HepG2 (cell line): Measurements from ENCODE around the gene TLNRD1. TPM values are rescaled to one million over a fixed set of nuclear protein-coding genes. Genes with fewer than 3 reads are reported as not detected.
A peak's percentile ranks its signal among the peaks of the same experiment; 100 is the strongest.

ENCODE experiments used
- ARHGAP35 ChIP-seq: sonication (generic); formaldehyde crosslinking; IDR thresholded peaks from 2 replicates; pipeline ENCODE4 v1.9.0; 2022; ENCODE audit warnings: mild to moderate bottlenecking, inconsistent platforms, moderate library complexity, missing genetic modification reagents, borderline replicate concordance
- GABPA ChIP-seq, 2 experiments: IDR thresholded peaks; 2 replicates each; pipeline ENCODE4 v1.6.1; 2011 to 2016; ENCODE audit warnings: low read depth in 2 of 2, low read length in 1 of 2, missing biosample characterization in 1 of 2, missing genetic modification characterization in 1 of 2
- MTF1 ChIP-seq: sonication (generic); formaldehyde crosslinking; IDR thresholded peaks from 2 replicates; pipeline ENCODE4 v1.5.0; 2020; ENCODE audit warnings: missing genetic modification reagents
- NBN ChIP-seq: fragments of 450-650 bp; conservative IDR thresholded peaks from 2 replicates; pipeline ENCODE4 v1.6.1; 2017
- NCOA5 ChIP-seq: sonication (generic); formaldehyde crosslinking; IDR thresholded peaks from 2 replicates; pipeline ENCODE4 v1.4.0; 2020; ENCODE audit warnings: missing genetic modification reagents
- NFE2 ChIP-seq: sonication (generic); formaldehyde crosslinking; IDR thresholded peaks from 2 replicates; pipeline ENCODE4 v1.4.0; 2020; ENCODE audit warnings: missing genetic modification reagents
- NFIB ChIP-seq: sonication (generic); formaldehyde crosslinking; IDR thresholded peaks from 2 replicates; pipeline ENCODE4 v1.9.0; 2021; ENCODE audit warnings: missing genetic modification reagents, mild to moderate bottlenecking, borderline replicate concordance
- XRCC5 ChIP-seq: fragments of 200-400 bp; formaldehyde crosslinking; optimal IDR thresholded peaks from 2 replicates; pipeline ENCODE3; 2017; ENCODE audit warnings: mild to moderate bottlenecking, low read length
- ZBTB42 ChIP-seq: sonication (generic); formaldehyde crosslinking; IDR thresholded peaks from 2 replicates; pipeline ENCODE4 v1.5.0; 2020; ENCODE audit warnings: mild to moderate bottlenecking, missing genetic modification reagents
- ZKSCAN5 ChIP-seq: sonication (generic); formaldehyde crosslinking; IDR thresholded peaks from 2 replicates; pipeline ENCODE4 v1.5.1; 2020; ENCODE audit warnings: mild to moderate bottlenecking, missing genetic modification reagents
- ZNF17 ChIP-seq: sonication (generic); formaldehyde crosslinking; IDR thresholded peaks from 2 replicates; pipeline ENCODE4 v1.5.0; 2020; ENCODE audit warnings: mild to moderate bottlenecking, missing genetic modification reagents
- ZNF296 ChIP-seq: sonication (generic); formaldehyde crosslinking; conservative IDR thresholded peaks from 2 replicates; pipeline ENCODE4 v1.5.0; 2020; ENCODE audit warnings: mild to moderate bottlenecking, missing genetic modification reagents
- ZNF569 ChIP-seq: sonication (generic); formaldehyde crosslinking; IDR thresholded peaks from 2 replicates; pipeline ENCODE4 v1.5.0; 2020; ENCODE audit warnings: mild to moderate bottlenecking, missing genetic modification reagents, moderate library complexity, borderline replicate concordance
- ZNF850 ChIP-seq: sonication (generic); formaldehyde crosslinking; conservative IDR thresholded peaks from 2 replicates; pipeline ENCODE4 v1.9.0; 2021; ENCODE audit warnings: mild to moderate bottlenecking, missing genetic modification reagents
- polyA plus RNA-seq, 8 experiments: library from polyadenylated mRNA; depleted of rRNA in 3 of 8; stranded (reverse) in 7 of 8; unstranded in 1 of 8; fragments of >200 nt; fragmentation: Illumina TruSeq in 4 of 8; extraction: Trizol in 4 of 8; gene quantifications; 2 replicates each; pipeline versions ENCODE4 v1.2.1 to v1.2.3, GENCODE V29; 2011 to 2016; ENCODE audit warnings: low read depth in 4 of 8, missing spikeins in 1 of 8, mixed read lengths in 1 of 8; ENCODE audit not compliant: insufficient read depth in 1 of 8
- total RNA-seq, 5 experiments: library from RNA; depleted of rRNA; stranded (reverse); fragments of >200 nt; fragmentation: Illumina TruSeq; extraction: Trizol; gene quantifications; 2 replicates each; pipeline ENCODE4 v1.2.3, GENCODE V29; 2016; ENCODE audit warnings: low read depth in 1 of 5
- TF ChIP-seq, protein P1 (sequence below): sonication (generic); formaldehyde crosslinking; IDR thresholded peaks from 2 replicates; pipeline ENCODE4 v1.4.0; 2020; ENCODE audit warnings: missing genetic modification reagents, mild to moderate bottlenecking, borderline replicate concordance
- TF ChIP-seq, protein P2 (sequence below): sonication (generic); formaldehyde crosslinking; IDR thresholded peaks from 2 replicates; pipeline ENCODE4 v1.4.0; 2020; ENCODE audit warnings: missing genetic modification reagents
- TF ChIP-seq, protein P3 (sequence below): IDR thresholded peaks from 2 replicates; pipeline ENCODE4 v1.6.1; 2016; ENCODE audit warnings: mild to moderate bottlenecking, missing biosample characterization, missing genetic modification reagents
- TF ChIP-seq, protein P4 (sequence below): sonication (generic); IDR thresholded peaks from 2 replicates; pipeline ENCODE4 v1.6.1; 2016; ENCODE audit warnings: low read depth, borderline replicate concordance
- TF ChIP-seq, protein P5 (sequence below): sonication (generic); formaldehyde crosslinking; IDR thresholded peaks from 2 replicates; pipeline ENCODE4 v1.4.0; 2020; ENCODE audit warnings: missing genetic modification reagents
- TF ChIP-seq, protein P6 (sequence below): sonication (generic); formaldehyde crosslinking; IDR thresholded peaks from 2 replicates; pipeline ENCODE4 v1.4.0; 2020; ENCODE audit warnings: missing genetic modification reagents
- TF ChIP-seq, protein P7 (sequence below): sonication (generic); formaldehyde crosslinking; IDR thresholded peaks from 2 replicates; pipeline ENCODE4 v1.4.0; 2020; ENCODE audit warnings: mild to moderate bottlenecking, missing genetic modification reagents

The TLNRD1 gene
- total and polyA plus RNA-seq, 2 of the 13 experiments (the other 11 are each of a cell fraction or from before 2014, with no cell fraction given) = 3.4 to 5.3 TPM

DNA sequence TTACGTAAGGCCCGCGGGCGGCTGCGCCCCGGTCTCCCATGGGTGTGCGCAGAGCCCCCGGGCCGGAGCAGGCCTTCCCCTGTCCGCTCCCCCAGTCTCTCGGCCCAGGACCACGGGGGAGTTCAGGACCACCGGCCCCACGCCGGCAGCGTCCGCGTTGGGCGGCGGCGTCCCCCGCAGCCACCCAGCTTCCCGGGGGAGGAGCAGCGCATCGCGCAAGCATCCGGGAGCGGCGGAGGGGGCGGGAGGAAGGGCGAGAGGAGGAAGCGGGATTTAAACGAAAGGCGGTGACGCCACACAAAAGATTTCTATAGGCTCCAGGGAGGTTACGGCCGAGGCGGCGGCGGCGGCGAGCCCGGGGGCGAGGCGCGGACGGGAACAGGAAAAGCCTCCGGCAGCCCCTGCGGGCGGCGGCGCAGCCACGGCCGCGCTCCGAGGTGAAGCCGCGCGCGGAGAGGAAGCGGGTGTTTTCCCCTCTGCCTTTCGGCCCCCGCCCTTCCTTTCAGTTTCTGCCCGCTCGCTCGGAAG, at the start of gene TLNRD1 (continued):
- TF ChIP-seq, protein P1, sequence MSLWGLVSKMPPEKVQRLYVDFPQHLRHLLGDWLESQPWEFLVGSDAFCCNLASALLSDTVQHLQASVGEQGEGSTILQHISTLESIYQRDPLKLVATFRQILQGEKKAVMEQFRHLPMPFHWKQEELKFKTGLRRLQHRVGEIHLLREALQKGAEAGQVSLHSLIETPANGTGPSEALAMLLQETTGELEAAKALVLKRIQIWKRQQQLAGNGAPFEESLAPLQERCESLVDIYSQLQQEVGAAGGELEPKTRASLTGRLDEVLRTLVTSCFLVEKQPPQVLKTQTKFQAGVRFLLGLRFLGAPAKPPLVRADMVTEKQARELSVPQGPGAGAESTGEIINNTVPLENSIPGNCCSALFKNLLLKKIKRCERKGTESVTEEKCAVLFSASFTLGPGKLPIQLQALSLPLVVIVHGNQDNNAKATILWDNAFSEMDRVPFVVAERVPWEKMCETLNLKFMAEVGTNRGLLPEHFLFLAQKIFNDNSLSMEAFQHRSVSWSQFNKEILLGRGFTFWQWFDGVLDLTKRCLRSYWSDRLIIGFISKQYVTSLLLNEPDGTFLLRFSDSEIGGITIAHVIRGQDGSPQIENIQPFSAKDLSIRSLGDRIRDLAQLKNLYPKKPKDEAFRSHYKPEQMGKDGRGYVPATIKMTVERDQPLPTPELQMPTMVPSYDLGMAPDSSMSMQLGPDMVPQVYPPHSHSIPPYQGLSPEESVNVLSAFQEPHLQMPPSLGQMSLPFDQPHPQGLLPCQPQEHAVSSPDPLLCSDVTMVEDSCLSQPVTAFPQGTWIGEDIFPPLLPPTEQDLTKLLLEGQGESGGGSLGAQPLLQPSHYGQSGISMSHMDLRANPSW (CRISPR knock-in tag) = no peak
- TF ChIP-seq GABPA (IDR thresholded peaks at IDR 0.05; ENCODE audit: low read depth, low read length) = peak; percentile 46
- TF ChIP-seq GABPA (CRISPR knock-in tag; IDR thresholded peaks at IDR 0.05; ENCODE audit: low read depth) = peak; percentile 54; the same call in 1 of the 2 replicates
- TF ChIP-seq, protein P2, sequence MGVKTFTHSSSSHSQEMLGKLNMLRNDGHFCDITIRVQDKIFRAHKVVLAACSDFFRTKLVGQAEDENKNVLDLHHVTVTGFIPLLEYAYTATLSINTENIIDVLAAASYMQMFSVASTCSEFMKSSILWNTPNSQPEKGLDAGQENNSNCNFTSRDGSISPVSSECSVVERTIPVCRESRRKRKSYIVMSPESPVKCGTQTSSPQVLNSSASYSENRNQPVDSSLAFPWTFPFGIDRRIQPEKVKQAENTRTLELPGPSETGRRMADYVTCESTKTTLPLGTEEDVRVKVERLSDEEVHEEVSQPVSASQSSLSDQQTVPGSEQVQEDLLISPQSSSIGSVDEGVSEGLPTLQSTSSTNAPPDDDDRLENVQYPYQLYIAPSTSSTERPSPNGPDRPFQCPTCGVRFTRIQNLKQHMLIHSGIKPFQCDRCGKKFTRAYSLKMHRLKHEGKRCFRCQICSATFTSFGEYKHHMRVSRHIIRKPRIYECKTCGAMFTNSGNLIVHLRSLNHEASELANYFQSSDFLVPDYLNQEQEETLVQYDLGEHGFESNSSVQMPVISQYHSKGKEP (CRISPR knock-in tag) = no peak
- TF ChIP-seq, protein P3, sequence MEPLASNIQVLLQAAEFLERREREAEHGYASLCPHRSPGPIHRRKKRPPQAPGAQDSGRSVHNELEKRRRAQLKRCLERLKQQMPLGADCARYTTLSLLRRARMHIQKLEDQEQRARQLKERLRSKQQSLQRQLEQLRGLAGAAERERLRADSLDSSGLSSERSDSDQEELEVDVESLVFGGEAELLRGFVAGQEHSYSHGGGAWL (CRISPR knock-in tag) = peak; percentile 49; the same call in 1 of the 2 replicates
- TF ChIP-seq NCOA5 (CRISPR knock-in tag) = no peak
- no peak for TF ChIP-seq ZBTB42
- TF ChIP-seq ARHGAP35 = no peak
- no peak for TF ChIP-seq ZNF850
- TF ChIP-seq, protein P4, sequence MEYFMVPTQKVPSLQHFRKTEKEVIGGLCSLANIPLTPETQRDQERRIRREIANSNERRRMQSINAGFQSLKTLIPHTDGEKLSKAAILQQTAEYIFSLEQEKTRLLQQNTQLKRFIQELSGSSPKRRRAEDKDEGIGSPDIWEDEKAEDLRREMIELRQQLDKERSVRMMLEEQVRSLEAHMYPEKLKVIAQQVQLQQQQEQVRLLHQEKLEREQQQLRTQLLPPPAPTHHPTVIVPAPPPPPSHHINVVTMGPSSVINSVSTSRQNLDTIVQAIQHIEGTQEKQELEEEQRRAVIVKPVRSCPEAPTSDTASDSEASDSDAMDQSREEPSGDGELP = no peak
- TF ChIP-seq ZNF569 (CRISPR knock-in tag) = no peak
- TF ChIP-seq ZNF296 (CRISPR knock-in tag) = no peak
- no peak for TF ChIP-seq NBN
- TF ChIP-seq XRCC5 = peak; percentile 58
- TF ChIP-seq MTF1 = no peak
- no peak; the same call in 1 of the 2 replicates for TF ChIP-seq ZNF17 (CRISPR knock-in tag)
- TF ChIP-seq, protein P5, sequence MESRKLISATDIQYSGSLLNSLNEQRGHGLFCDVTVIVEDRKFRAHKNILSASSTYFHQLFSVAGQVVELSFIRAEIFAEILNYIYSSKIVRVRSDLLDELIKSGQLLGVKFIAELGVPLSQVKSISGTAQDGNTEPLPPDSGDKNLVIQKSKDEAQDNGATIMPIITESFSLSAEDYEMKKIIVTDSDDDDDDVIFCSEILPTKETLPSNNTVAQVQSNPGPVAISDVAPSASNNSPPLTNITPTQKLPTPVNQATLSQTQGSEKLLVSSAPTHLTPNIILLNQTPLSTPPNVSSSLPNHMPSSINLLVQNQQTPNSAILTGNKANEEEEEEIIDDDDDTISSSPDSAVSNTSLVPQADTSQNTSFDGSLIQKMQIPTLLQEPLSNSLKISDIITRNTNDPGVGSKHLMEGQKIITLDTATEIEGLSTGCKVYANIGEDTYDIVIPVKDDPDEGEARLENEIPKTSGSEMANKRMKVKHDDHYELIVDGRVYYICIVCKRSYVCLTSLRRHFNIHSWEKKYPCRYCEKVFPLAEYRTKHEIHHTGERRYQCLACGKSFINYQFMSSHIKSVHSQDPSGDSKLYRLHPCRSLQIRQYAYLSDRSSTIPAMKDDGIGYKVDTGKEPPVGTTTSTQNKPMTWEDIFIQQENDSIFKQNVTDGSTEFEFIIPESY = no peak
- TF ChIP-seq NFE2 (CRISPR knock-in tag) = no peak
- TF ChIP-seq, protein P6, sequence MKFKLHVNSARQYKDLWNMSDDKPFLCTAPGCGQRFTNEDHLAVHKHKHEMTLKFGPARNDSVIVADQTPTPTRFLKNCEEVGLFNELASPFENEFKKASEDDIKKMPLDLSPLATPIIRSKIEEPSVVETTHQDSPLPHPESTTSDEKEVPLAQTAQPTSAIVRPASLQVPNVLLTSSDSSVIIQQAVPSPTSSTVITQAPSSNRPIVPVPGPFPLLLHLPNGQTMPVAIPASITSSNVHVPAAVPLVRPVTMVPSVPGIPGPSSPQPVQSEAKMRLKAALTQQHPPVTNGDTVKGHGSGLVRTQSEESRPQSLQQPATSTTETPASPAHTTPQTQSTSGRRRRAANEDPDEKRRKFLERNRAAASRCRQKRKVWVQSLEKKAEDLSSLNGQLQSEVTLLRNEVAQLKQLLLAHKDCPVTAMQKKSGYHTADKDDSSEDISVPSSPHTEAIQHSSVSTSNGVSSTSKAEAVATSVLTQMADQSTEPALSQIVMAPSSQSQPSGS (CRISPR knock-in tag) = no peak
- no peak for TF ChIP-seq ZKSCAN5 (CRISPR knock-in tag)
- TF ChIP-seq, protein P7, sequence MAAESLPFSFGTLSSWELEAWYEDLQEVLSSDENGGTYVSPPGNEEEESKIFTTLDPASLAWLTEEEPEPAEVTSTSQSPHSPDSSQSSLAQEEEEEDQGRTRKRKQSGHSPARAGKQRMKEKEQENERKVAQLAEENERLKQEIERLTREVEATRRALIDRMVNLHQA = no peak; the same call in 1 of the 2 replicates
- TF ChIP-seq NFIB (CRISPR knock-in tag) = no peak
